Central memory CD4-positive, alpha-beta T cell (primary cell): Measurements from ENCODE around the gene ACSS2.

Experiments
- DNase-seq: peaks from one replicate; pipeline ENCODE4 v3.0.0; 2022

Gene ACSS2

GRCh38 chr20:34916774-34917354 lies 40.5 kb downstream of the ACSS2 start:
- DNase-seq, result no peak

- no peak for DNase-seq
Observed at GRCh38 chr20:34920055-34920454, 43.6 kb downstream of the ACSS2 start.

DNA sequence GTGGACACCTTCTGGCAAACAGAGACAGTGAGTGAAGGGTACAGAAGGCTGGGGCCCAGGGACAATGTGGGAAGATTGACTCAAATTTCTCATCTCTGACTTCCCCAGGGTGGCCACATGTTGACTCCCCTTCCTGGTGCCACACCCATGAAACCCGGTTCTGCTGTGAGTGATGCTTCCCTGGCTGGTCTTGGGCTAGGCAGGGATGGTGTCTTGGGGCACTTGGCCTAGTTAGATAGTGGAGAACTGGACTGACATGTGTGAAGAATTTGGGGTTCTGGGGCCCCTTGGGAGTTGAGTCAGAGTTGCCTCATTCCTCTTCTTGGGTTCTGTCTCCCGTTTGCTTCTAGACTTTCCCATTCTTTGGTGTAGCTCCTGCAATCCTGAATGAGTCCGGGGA lies 45.0 kb downstream of the ACSS2 start:
- no peak for DNase-seq

DNA sequence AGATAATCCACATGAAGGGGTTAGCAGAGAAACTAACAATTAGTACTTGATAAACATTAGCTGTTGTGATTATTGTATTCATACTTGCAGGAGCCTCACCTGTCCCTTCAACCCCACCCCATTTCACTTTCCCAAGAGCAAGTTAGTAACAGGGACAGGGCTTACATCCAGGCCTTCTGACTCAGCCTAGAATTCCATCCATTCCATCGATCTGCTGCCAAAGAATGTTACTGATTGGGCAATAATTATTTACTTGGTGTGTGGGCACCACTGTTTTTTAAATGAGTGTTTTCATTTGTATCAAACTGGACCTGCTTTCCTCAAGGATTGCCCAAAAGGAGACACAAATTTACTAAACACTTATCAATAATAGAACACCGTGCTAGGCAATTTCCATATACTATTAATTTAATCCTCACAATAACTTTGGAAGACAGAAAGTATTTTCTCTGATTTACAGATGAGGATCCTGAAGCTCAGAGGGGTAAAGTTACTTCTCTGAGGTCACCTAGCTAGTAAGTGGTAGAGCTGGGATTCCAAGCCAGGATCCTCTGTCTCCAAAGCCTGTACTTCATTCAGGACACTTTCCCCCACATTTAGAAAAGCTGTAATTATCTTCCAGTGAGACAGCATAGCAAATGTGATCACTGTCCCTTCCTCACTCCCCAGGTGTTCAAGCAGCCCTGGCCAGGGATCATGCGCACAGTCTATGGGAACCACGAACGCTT lies 46.4 kb downstream of the ACSS2 start:
- no peak for DNase-seq

DNA sequence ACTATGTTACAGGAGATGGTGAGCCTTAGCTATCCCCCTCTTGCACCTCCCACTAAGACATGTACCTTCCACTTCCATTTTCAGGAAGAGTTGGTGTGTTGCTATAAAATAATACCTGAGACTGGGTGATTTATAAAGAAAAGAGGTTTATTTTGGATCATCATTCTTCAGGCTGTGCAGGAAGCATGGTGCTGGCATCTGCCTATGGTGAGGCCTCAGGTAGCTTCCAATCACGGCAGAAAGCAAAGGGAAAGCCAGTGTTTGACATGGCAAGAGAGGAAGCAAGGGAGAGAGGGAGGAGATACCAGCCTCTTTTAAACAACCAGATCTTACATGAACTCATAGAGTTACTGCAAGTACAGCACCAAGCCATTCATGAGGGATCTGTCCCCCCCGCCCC lies 47.0 kb downstream of the ACSS2 start:
- no peak for DNase-seq

- DNase-seq, result no peak
Observed at GRCh38 chr20:34925341-34925740, 48.9 kb downstream of the ACSS2 start.

- no peak for DNase-seq
Observed at GRCh38 chr20:34925981-34926380, 49.6 kb downstream of the ACSS2 start.

GRCh38 chr20:34926581-34926980 lies 50.2 kb downstream of the ACSS2 start:
- DNase-seq, result no peak

DNA sequence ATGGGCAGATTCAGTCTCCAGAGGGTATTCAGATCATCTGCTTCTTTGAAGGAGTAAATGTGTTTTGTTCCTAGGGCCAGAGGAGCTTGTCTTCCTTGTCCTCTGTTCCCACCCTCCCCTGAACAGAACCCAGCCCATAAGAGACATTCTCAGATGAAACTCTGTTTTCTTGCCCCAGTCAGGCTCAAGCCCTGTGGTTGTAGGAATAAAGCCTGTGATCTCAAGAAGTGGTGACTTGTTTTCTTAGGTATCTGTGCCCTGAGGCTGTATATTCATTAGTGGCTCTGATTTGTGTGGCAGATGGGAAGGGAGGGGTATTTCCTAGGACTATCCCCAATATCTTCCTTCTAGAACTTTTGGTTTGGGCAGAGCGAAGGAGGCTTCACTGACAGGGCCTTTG lies 51.3 kb downstream of the ACSS2 start:
- no peak for DNase-seq

GRCh38 chr20:34928411-34928810 lies 52.0 kb downstream of the ACSS2 start:
- no peak for DNase-seq

DNA sequence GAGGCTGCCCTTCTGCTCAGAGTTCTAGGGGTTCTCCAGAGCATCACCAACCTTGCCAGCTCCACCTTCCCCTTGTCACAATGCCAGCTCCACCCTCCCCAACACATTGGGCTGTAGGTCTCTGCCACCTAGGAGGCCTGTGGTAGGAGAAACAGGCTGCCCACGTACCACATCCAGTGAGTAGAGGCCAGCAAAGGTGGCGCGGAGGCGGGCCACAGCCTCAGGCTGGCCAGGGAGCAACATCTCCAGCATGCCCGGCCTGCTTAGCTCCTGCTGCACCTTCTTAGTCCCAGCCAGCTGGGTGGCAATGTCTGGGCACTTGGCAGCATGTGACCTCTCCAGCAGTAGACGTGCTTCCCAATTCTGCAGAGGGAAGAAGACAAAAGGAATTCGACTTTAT lies 55.4 kb downstream of the ACSS2 start:
- no peak for DNase-seq

DNA sequence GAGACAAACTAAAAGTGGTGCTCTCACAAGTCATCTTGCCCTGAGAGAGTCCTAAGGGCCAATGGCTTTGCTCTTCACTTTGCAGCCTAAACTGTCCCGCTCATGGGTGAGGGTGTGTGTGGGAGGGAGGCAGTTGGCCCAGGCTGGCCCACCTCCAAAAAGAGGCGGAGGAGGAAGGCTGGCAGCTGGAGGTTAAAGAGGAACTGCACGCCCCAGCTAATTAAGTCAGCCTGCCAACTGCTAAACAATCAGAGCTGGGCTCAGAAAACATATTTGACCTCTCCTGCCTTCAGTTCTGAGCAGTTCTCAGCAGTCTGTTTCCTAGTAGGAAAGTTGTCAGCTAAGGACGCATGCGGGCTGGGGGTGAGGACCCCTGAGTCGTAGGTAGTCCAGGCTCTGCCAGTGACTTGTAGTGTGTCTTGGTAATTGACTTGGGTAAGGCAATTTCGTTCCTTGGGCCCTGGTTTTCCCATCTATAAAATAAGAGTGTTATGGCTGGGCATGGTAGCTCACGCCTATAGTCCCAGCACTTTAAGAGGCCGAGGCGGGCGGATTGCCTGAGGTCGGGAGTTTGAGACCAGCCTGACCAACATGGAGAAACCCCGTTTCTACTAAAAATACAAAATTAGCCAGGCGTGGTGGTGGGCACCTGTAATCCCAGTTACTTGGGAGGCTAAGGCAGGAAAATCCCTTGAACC lies 62.2 kb downstream of the ACSS2 start:
- no peak for DNase-seq

- no peak for DNase-seq
Observed at GRCh38 chr20:34940081-34940481, 63.7 kb downstream of the ACSS2 start.

GRCh38 chr20:34941226-34941625 lies 64.8 kb downstream of the ACSS2 start:
- DNase-seq, result no peak

- no peak for DNase-seq
Observed at GRCh38 chr20:34942301-34942700, 65.9 kb downstream of the ACSS2 start.

- DNase-seq, result no peak
Observed at GRCh38 chr20:34943808-34944567, 67.6 kb downstream of the ACSS2 start.

- no peak for DNase-seq
Observed at GRCh38 chr20:34945315-34946077, 69.1 kb downstream of the ACSS2 start.

GRCh38 chr20:34946661-34947060 lies 70.2 kb downstream of the ACSS2 start:
- no peak for DNase-seq

DNA sequence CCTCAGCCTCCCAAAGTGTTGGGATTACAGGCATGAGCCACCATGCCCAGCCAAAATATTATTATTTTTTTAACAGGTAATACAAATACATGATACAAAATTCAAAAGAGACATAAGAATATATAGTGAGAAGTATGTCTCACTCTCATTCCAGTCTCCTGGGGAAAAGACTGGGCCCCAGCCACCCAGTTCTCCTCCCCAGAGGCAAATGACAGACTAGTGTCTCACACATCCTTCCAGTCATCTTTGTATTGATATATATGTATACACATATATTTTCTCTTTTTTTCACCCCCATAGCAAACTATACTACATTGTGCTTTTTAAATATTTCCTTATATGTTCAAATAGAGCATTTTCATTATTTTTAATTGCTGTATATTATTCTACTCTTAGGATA lies 70.9 kb downstream of the ACSS2 start:
- DNase-seq, result no peak

DNA sequence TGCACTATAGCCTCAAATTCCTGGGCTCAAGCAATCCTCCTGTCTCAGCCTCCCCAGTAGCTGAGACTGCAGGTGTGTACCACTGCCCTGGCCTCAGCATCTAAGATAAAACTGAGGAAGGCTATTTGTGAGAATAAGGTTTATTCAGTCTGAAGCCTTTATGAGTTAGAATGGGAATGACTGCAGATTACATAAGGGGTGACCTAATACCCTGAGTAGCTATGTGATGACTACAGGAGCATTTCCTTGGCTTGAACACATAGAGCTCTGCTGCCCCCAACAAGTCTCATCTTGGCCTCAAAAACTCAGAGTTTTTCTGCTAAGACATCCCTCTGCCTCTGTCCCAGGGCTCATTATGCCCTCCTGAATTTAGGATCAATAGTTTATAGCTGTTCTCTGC lies 71.6 kb downstream of the ACSS2 start:
- no peak for DNase-seq

DNA sequence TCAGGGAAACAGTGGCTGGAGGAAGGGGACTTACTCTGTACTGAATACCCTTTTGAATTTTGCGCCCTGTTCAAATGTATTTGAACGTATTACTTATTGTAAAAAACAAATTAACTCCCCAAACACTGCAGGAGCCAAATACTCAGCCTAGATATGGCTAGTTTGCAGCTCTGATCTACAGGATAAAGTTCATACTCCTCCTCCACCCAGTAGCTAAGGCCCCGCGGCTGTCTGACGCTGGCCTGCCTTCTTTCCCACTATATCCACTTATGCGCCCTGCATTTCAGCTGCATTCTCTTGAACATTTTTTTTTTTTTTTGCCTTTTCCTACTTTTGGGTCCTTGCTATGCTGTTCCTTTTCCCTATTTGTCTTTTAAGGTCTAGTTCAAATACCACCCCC lies 72.7 kb downstream of the ACSS2 start:
- DNase-seq, result no peak

DNA sequence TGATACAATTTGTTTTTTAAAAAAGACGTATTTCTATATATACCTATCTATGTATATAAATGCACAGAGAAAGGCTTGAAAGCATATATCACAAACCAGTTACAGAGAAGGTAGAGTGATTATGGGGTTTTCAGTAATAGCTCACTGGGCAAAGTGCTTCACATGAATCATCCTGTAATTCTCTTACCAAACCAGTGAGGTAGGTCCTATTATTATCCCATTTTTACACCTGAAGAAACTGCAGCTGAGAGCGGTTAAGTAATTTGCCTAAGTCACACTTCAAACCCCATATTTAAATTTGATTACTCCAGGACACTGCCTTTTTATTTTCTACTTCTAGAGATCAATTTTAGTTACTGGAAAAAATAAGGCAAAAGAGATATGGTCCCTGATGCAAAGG lies 74.8 kb downstream of the ACSS2 start:
- DNase-seq, result no peak

GRCh38 chr20:34951652-34952051 lies 75.2 kb downstream of the ACSS2 start:
- no peak for DNase-seq
